ENCODE data around the gene SHTN1.

Gene SHTN1

GRCh38 chr10:116868722-116869121, 136.3 kb downstream of the SHTN1 start:
- Histone ChIP-seq H3K4me3 (ENCODE audit: low read length) (no peak overlapping the region), H2AFZ (ENCODE audit: low read depth, low read length) (no peak overlapping the region), H3K27me3 (ENCODE audit: insufficient read depth, low read length) (peaks cover 15% of the 10 kb centered on the region), H3K9me3 (ENCODE audit: low read length) (no peaks in the 10 kb centered on the region), H3K36me3 (ENCODE audit: insufficient read depth, low read length) (no peaks in the 10 kb centered on the region), H3K4me1 (ENCODE audit: insufficient read depth, low read length) (no peaks in the 10 kb centered on the region)

- H3K27me3 ChIP-seq (ENCODE audit: insufficient read depth, low read length), result peaks cover 10% of the 10 kb centered on the region
- no peaks in the 10 kb centered on the region for H3K36me3 ChIP-seq (ENCODE audit: insufficient read depth, low read length)
- H3K4me1 ChIP-seq (ENCODE audit: insufficient read depth, low read length), result no peaks in the 10 kb centered on the region
- no peak overlapping the region for H2AFZ ChIP-seq (ENCODE audit: low read depth, low read length)
- no peaks in the 10 kb centered on the region for H3K9me3 ChIP-seq (ENCODE audit: low read length)
- no peak overlapping the region for H3K4me3 ChIP-seq (ENCODE audit: low read length)
Observed at GRCh38 chr10:116868198-116868676, 136.8 kb downstream of the SHTN1 start.

- Histone ChIP-seq H3K27me3 (ENCODE audit: insufficient read depth, low read length) (peaks cover 8% of the 10 kb centered on the region), H3K4me1 (ENCODE audit: insufficient read depth, low read length) (no peaks in the 10 kb centered on the region), H3K9me3 (ENCODE audit: low read length) (no peaks in the 10 kb centered on the region), H3K4me3 (ENCODE audit: low read length) (no peak overlapping the region), H3K36me3 (ENCODE audit: insufficient read depth, low read length) (no peaks in the 10 kb centered on the region), H2AFZ (ENCODE audit: low read depth, low read length) (no peak overlapping the region)
Observed at GRCh38 chr10:116866987-116867595, 137.9 kb downstream of the SHTN1 start.

GRCh38 chr10:116866066-116866465, 138.9 kb downstream of the SHTN1 start:
- Histone ChIP-seq H3K27me3 (ENCODE audit: insufficient read depth, low read length) (peaks cover 8% of the 10 kb centered on the region), H3K4me3 (ENCODE audit: low read length) (no peak overlapping the region), H2AFZ (ENCODE audit: low read depth, low read length) (no peak overlapping the region), H3K9me3 (ENCODE audit: low read length) (no peaks in the 10 kb centered on the region), H3K36me3 (ENCODE audit: insufficient read depth, low read length) (no peaks in the 10 kb centered on the region), H3K4me1 (ENCODE audit: insufficient read depth, low read length) (no peaks in the 10 kb centered on the region)

GRCh38 chr10:116864436-116864835, 140.6 kb downstream of the SHTN1 start:
- no peak overlapping the region for H2AFZ ChIP-seq (ENCODE audit: low read depth, low read length)
- peaks cover 16% of the 10 kb centered on the region for H3K27me3 ChIP-seq (ENCODE audit: insufficient read depth, low read length)
- H3K9me3 ChIP-seq (ENCODE audit: low read length), result no peaks in the 10 kb centered on the region
- no peak overlapping the region for H3K4me3 ChIP-seq (ENCODE audit: low read length)
- H3K36me3 ChIP-seq (ENCODE audit: insufficient read depth, low read length), result no peaks in the 10 kb centered on the region
- no peaks in the 10 kb centered on the region for H3K4me1 ChIP-seq (ENCODE audit: insufficient read depth, low read length)

- Histone ChIP-seq H3K27me3 (ENCODE audit: insufficient read depth, low read length) (peaks cover 8% of the 10 kb centered on the region), H3K36me3 (ENCODE audit: insufficient read depth, low read length) (no peaks in the 10 kb centered on the region), H3K4me1 (ENCODE audit: insufficient read depth, low read length) (no peaks in the 10 kb centered on the region), H2AFZ (ENCODE audit: low read depth, low read length) (no peak overlapping the region), H3K4me3 (ENCODE audit: low read length) (no peak overlapping the region), H3K9me3 (ENCODE audit: low read length) (no peaks in the 10 kb centered on the region)
Observed at GRCh38 chr10:116861796-116862195, 143.2 kb downstream of the SHTN1 start.

GRCh38 chr10:116857156-116857555, 147.8 kb downstream of the SHTN1 start:
- no peaks in the 10 kb centered on the region for H3K36me3 ChIP-seq (ENCODE audit: insufficient read depth, low read length)
- H3K4me3 ChIP-seq (ENCODE audit: low read length), result no peak overlapping the region
- no peak overlapping the region for H2AFZ ChIP-seq (ENCODE audit: low read depth, low read length)
- no peaks in the 10 kb centered on the region for H3K9me3 ChIP-seq (ENCODE audit: low read length)
- no peaks in the 10 kb centered on the region for H3K4me1 ChIP-seq (ENCODE audit: insufficient read depth, low read length)
- H3K27me3 ChIP-seq (ENCODE audit: insufficient read depth, low read length), result peaks cover 8% of the 10 kb centered on the region

GRCh38 chr10:116853701-116854100, 151.3 kb downstream of the SHTN1 start:
- H3K4me3 ChIP-seq (ENCODE audit: low read length), result no peak overlapping the region
- H3K9me3 ChIP-seq (ENCODE audit: low read length), result no peaks in the 10 kb centered on the region
- peaks cover 6% of the 10 kb centered on the region for H3K4me1 ChIP-seq (ENCODE audit: insufficient read depth, low read length)
- H3K36me3 ChIP-seq (ENCODE audit: insufficient read depth, low read length), result no peaks in the 10 kb centered on the region
- peaks cover 12% of the 10 kb centered on the region for H3K27me3 ChIP-seq (ENCODE audit: insufficient read depth, low read length)
- no peak overlapping the region for H2AFZ ChIP-seq (ENCODE audit: low read depth, low read length)

- Histone ChIP-seq H3K4me1 (ENCODE audit: insufficient read depth, low read length) (peaks cover 10% of the 10 kb centered on the region), H3K9me3 (ENCODE audit: low read length) (no peaks in the 10 kb centered on the region), H3K27me3 (ENCODE audit: insufficient read depth, low read length) (peaks cover 12% of the 10 kb centered on the region), H3K4me3 (ENCODE audit: low read length) (no peak overlapping the region), H3K36me3 (ENCODE audit: insufficient read depth, low read length) (no peaks in the 10 kb centered on the region), H2AFZ (ENCODE audit: low read depth, low read length) (no peak overlapping the region)
Observed at GRCh38 chr10:116853287-116853686, 151.7 kb downstream of the SHTN1 start.

GRCh38 chr10:116852246-116852645, 152.7 kb downstream of the SHTN1 start:
- H3K4me3 ChIP-seq (ENCODE audit: low read length), result no peak overlapping the region
- peaks cover 12% of the 10 kb centered on the region for H3K27me3 ChIP-seq (ENCODE audit: insufficient read depth, low read length)
- H3K9me3 ChIP-seq (ENCODE audit: low read length), result no peaks in the 10 kb centered on the region
- H3K36me3 ChIP-seq (ENCODE audit: insufficient read depth, low read length), result no peaks in the 10 kb centered on the region
- H3K4me1 ChIP-seq (ENCODE audit: insufficient read depth, low read length), result peaks cover 10% of the 10 kb centered on the region
- H2AFZ ChIP-seq (ENCODE audit: low read depth, low read length), result no peak overlapping the region

GRCh38 chr10:116850058-116850611, 154.9 kb downstream of the SHTN1 start:
- Histone ChIP-seq H3K4me1 (ENCODE audit: insufficient read depth, low read length) (peaks cover 10% of the 10 kb centered on the region), H3K36me3 (ENCODE audit: insufficient read depth, low read length) (no peaks in the 10 kb centered on the region), H3K4me3 (ENCODE audit: low read length) (peak overlapping the region; percentile 56), H2AFZ (ENCODE audit: low read depth, low read length) (peak overlapping the region; percentile 73), H3K9me3 (ENCODE audit: low read length) (no peaks in the 10 kb centered on the region), H3K27me3 (ENCODE audit: insufficient read depth, low read length) (peaks cover 19% of the 10 kb centered on the region)

- Histone ChIP-seq H3K4me1 (ENCODE audit: insufficient read depth, low read length) (peaks cover 10% of the 10 kb centered on the region), H3K27me3 (ENCODE audit: insufficient read depth, low read length) (peaks cover 19% of the 10 kb centered on the region), H3K9me3 (ENCODE audit: low read length) (no peaks in the 10 kb centered on the region), H3K4me3 (ENCODE audit: low read length) (peak within 1 kb of the TSS; percentile 56), H3K36me3 (ENCODE audit: insufficient read depth, low read length) (no peaks in the 10 kb centered on the region), H2AFZ (ENCODE audit: low read depth, low read length) (peak within 1 kb of the TSS; percentile 73)
Observed at GRCh38 chr10:116849248-116850057, 155.5 kb downstream of the SHTN1 start, which contains the start of gene ENO4. Gene ENO4, plus strand, starts transcription at chr10:116849499. Its CDS starts 68 bp downstream, at chr10:116849567.

- Histone ChIP-seq H3K4me1 (ENCODE audit: insufficient read depth, low read length) (peaks cover 10% of the 10 kb centered on the region), H2AFZ (ENCODE audit: low read depth, low read length) (peak overlapping the region; percentile 73), H3K27me3 (ENCODE audit: insufficient read depth, low read length) (peaks cover 21% of the 10 kb centered on the region), H3K36me3 (ENCODE audit: insufficient read depth, low read length) (no peaks in the 10 kb centered on the region), H3K9me3 (ENCODE audit: low read length) (no peaks in the 10 kb centered on the region), H3K4me3 (ENCODE audit: low read length) (peak overlapping the region; percentile 56)
Observed at GRCh38 chr10:116848944-116849247, 156.1 kb downstream of the SHTN1 start.

All from neuron (in vitro differentiated cells).